ENCODE data around the gene SEMA6A.

Gene SEMA6A

DNA sequence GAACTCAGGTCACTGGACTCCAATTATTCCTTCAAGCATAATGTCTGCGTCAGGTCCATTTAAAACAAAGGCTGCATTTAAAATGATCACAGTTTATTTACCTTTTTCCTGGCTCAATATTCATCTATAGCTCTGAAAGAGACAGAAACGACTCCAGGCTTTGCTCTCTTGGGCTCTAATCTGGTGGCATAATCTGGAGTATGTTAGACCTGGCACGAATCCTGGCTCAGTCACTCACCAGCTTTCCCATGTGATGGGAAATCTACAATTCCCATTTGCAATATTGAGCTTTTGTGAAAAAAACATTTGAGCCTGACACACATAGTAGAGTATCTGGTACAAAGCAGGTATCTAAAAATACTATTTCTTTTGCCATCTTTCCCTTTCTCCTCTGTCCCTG lies 155.8 kb downstream of the SEMA6A start:
- no peak overlapping the region for H3K27ac Mint-ChIP-seq

DNA sequence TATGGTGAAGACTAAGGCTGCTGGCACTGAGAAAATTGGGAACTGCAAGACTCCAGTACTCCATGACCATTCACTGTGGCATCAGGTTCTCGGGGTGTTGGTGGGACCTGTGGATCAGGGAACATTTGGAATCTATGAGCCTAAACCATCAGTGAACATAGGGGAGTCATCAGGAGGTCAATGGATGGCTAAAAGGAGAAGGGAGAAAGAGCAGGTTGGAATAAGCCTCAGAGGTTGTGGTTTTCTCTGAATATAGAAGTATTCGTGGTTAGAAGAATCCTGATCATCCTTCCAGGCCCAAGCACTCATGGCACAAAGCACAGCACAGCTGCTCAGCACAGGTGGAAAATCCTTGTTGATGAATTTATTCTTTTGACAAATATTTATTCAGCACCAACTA lies 156.6 kb downstream of the SEMA6A start:
- no peak overlapping the region for H3K4me3 Mint-ChIP-seq
- ATAC-seq (ENCODE audit: low read depth) (no peak), DNase-seq (ENCODE audit: low spot score in 2 of 2) (no peak)
- H3K27ac Mint-ChIP-seq, result no peak overlapping the region
- H3K9me3 Mint-ChIP-seq, result no peaks in the 10 kb centered on the region
- no peaks in the 10 kb centered on the region for H3K4me1 Mint-ChIP-seq
- H3K36me3 Mint-ChIP-seq, result peaks cover 55% of the 10 kb centered on the region
- no peaks in the 10 kb centered on the region for H3K27me3 Mint-ChIP-seq

More for the DNA sequence above, 155.8 kb downstream of the SEMA6A start:
- H3K36me3 Mint-ChIP-seq, result peaks cover 52% of the 10 kb centered on the region
- no peaks in the 10 kb centered on the region for H3K27me3 Mint-ChIP-seq
- DNase-seq (ENCODE audit: low spot score in 2 of 2) (no peak), ATAC-seq (ENCODE audit: low read depth) (no peak)
- H3K4me1 Mint-ChIP-seq, result no peaks in the 10 kb centered on the region
- no peaks in the 10 kb centered on the region for H3K9me3 Mint-ChIP-seq
- no peak overlapping the region for H3K4me3 Mint-ChIP-seq

DNA sequence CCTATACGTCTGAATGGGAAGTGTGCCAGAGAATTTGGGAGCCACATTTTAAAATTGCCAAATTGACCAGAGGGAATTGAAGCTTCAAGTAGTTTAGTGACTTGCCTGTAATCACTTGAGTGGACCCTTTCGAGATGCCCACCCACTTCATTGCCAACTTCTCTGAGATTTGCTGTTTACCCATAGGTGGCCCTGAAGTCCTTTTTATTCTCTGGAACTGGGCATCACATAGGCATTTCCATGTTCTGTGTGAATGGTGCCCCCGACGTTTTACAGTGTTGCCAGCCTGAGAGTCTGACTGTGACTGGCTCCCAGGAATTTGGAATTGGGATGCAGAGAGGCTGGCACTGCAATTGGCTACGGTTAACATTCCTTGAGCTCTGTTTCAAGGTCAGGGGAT lies 158.6 kb downstream of the SEMA6A start:
- no peaks in the 10 kb centered on the region for H3K9me3 Mint-ChIP-seq
- no peaks in the 10 kb centered on the region for H3K4me1 Mint-ChIP-seq
- no peaks in the 10 kb centered on the region for H3K27me3 Mint-ChIP-seq
- ATAC-seq (ENCODE audit: low read depth) (no peak), DNase-seq (ENCODE audit: low spot score in 2 of 2) (no peak)
- no peak overlapping the region for H3K27ac Mint-ChIP-seq
- H3K36me3 Mint-ChIP-seq, result peaks cover 47% of the 10 kb centered on the region
- H3K4me3 Mint-ChIP-seq, result no peak overlapping the region

DNA sequence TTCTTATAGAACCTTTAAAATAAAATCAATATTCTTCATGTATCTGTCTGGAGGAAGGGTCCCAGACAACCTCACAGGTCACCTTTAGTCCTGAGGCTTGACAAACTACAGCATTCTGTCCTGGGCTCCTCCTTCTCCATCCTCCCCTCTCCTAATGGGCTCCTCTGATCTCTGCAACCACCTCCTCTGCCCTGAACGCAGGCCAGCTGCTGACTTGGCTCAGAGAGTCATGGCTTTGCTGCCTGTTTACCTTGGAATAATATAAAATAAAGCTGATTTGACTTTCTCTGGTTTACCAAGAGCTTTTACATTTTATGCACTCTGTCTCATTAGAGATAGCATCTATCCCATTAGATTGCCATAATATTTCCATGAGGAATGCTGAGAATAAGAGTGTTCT lies 159.4 kb downstream of the SEMA6A start:
- no peaks in the 10 kb centered on the region for H3K4me1 Mint-ChIP-seq

DNA sequence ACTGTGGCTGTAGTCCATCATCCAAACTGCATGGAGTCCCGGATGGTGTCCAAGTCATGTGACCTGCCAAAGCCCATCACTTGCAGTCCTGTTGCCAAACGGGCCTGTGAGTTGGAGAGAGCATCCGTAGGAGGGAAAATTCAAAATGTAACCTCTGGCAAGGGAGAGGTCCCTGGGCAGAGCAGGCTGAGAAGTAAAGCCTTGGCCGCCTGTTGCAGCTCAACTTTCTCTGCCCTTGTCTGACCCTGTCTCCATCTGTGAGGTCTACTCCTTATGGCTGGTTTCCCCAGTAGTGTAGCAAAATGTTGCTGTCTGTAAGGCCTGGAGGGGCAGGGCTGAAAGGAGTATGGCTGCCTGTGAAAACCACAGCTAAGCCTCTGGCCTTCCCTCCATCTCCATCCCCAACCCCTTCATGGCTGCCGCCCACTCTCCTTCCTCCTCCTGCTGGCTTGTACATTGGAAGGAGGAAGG lies 163.5 kb downstream of the SEMA6A start:
- H3K4me1 Mint-ChIP-seq, result no peaks in the 10 kb centered on the region
- H3K36me3 Mint-ChIP-seq, result peaks cover 33% of the 10 kb centered on the region
- H3K9me3 Mint-ChIP-seq, result no peaks in the 10 kb centered on the region
- DNase-seq (ENCODE audit: low spot score in 2 of 2), result no peak
- H3K27ac Mint-ChIP-seq, result no peak overlapping the region
- H3K4me3 Mint-ChIP-seq, result no peak overlapping the region
- no peaks in the 10 kb centered on the region for H3K27me3 Mint-ChIP-seq
- ATAC-seq (ENCODE audit: low read depth), result no peak

More for the DNA sequence above, 159.4 kb downstream of the SEMA6A start:
- ATAC-seq (ENCODE audit: low read depth), result no peak
- no peak for DNase-seq (ENCODE audit: low spot score in 2 of 2)
- no peaks in the 10 kb centered on the region for H3K9me3 Mint-ChIP-seq
- H3K27me3 Mint-ChIP-seq, result no peaks in the 10 kb centered on the region
- H3K4me3 Mint-ChIP-seq, result no peak overlapping the region
- peaks cover 49% of the 10 kb centered on the region for H3K36me3 Mint-ChIP-seq
- H3K27ac Mint-ChIP-seq, result no peak overlapping the region

DNA sequence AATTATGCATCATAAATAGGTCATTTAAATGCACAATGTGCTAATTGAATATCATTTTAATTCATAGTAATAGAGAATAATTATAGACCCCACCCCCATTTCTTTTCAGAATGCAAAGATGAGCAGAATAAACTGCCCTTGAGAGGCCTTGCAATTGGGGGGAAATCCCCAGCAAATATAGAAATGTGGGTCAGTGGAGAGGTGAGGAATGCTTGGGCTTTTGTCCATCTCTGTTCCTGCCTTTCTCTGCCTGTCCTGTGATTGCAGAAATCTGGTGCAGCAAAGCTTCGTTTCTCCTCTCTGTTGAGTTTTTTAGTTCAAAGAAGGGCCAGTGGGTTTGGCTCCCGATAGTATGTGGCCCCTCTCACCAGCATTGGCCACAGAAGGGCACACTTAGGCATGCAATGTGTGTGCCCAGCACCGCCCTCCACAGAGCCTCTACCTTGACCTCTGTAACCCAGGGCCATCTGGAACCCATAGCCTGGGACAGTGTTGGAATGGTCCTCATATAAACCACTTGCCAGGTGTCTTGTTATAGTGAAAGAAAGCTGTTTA lies 164.2 kb downstream of the SEMA6A start:
- ATAC-seq (ENCODE audit: low read depth) (no peak), DNase-seq (ENCODE audit: low spot score in 2 of 2) (no peak)
- no peak overlapping the region for H3K4me3 Mint-ChIP-seq
- no peaks in the 10 kb centered on the region for H3K4me1 Mint-ChIP-seq
- no peaks in the 10 kb centered on the region for H3K9me3 Mint-ChIP-seq
- H3K27me3 Mint-ChIP-seq, result no peaks in the 10 kb centered on the region
- H3K36me3 Mint-ChIP-seq, result peaks cover 37% of the 10 kb centered on the region
- no peak overlapping the region for H3K27ac Mint-ChIP-seq

DNA sequence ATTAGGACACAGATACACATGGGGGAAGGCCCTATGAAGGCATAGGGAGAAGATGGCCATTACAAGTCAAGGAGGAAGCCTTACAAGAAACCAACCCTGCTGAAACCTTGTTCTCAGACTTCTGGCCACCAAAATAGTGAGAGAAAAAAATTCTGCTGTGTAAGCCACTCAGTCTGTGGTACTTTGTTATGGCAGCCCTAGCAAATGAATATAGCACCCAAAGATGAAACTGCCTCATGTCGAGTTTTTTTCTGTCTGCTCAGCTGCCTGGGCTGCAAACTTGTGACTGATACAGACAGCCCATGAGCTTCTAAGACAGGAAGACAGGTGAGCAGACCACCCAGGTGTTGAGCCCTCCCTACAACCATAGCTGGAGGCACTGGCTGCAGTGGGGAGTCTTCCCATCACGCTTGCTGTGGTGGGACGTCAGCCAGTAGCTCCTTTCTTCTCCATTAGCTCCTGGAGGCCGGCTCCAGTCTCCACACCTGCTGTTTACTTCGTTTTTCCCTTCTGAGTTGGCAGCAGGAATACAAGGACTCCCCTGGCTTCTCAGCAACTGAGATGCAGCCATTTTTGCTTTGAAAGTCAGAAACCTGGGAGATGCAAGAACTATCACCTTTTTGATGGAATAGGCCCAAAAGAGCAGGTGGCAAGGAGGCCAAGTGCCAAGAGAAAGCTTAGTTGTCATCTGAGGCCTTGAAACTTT lies 164.9 kb downstream of the SEMA6A start:
- no peak for ATAC-seq (ENCODE audit: low read depth)
- no peak for DNase-seq (ENCODE audit: low spot score in 2 of 2)
- H3K27me3 Mint-ChIP-seq, result no peaks in the 10 kb centered on the region
- H3K36me3 Mint-ChIP-seq, result peaks cover 34% of the 10 kb centered on the region
- H3K27ac Mint-ChIP-seq, result no peak overlapping the region
- H3K4me3 Mint-ChIP-seq, result no peak overlapping the region
- H3K4me1 Mint-ChIP-seq, result no peaks in the 10 kb centered on the region
- H3K9me3 Mint-ChIP-seq, result no peaks in the 10 kb centered on the region

DNA sequence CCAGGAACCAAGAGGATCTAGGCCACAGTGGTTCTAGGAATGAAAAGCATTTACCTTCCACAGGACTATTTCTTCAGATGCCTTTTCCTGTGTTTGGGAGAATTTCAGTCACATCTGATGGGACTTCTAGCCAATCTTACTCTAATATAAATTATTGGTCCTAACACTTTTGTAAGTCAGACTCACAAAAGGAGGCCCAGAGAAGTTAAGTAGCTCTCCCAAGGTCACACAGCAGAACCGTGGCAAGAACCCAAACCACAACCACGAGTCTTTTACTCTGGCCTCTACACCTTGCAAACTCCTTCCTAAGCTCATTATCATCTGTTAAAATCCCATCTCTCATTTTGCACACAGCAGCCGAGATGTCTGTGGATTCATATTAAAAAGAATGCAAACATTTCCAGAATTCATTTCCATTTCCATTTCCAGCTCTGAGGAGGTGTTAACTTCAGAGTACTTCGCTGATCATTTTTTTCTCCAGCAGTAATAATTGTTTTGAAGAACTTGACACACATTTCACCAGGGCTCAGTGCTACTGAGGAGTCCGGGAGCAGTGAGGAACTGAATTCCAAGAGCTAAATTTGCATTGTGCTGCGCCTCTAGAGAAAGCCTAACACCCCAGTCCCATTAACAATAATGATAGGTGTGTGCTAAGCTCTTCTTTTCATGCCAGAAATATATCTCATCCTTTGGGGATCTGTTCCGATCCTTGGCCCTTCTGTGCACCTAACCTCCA lies 168.1 kb downstream of the SEMA6A start:
- no peaks in the 10 kb centered on the region for H3K9me3 Mint-ChIP-seq
- no peak for ATAC-seq (ENCODE audit: low read depth)
- no peak overlapping the region for H3K4me3 Mint-ChIP-seq
- no peak for DNase-seq (ENCODE audit: low spot score in 2 of 2)
- no peaks in the 10 kb centered on the region for H3K4me1 Mint-ChIP-seq
- H3K36me3 Mint-ChIP-seq, result peaks cover 32% of the 10 kb centered on the region
- no peak overlapping the region for H3K27ac Mint-ChIP-seq
- no peaks in the 10 kb centered on the region for H3K27me3 Mint-ChIP-seq

DNA sequence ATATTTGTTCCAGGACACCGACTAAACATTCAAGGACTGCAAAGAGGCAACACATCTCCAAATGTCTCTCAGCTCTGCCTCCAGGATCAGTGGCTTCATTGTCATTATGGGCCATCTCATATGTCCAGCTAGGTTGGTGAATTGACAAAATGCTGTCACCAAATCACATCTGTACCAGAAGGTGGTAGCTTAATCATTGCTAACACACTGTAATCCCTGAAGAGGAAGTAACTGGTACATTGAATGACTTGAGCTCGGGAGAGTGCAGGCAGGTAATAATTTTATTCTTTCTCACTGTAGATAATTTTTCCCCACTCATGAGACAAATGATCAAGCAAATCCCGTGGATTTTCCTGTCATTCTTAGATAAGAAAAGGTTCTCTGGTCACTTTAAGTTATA lies 169.8 kb downstream of the SEMA6A start:
- Mint-ChIP-seq H3K27me3 (no peaks in the 10 kb centered on the region), H3K27ac (no peak overlapping the region), H3K4me1 (no peaks in the 10 kb centered on the region), H3K36me3 (peaks cover 29% of the 10 kb centered on the region), H3K9me3 (no peaks in the 10 kb centered on the region), H3K4me3 (no peak overlapping the region)
- ATAC-seq (ENCODE audit: low read depth) (no peak), DNase-seq (ENCODE audit: low spot score in 2 of 2) (no peak)

DNA sequence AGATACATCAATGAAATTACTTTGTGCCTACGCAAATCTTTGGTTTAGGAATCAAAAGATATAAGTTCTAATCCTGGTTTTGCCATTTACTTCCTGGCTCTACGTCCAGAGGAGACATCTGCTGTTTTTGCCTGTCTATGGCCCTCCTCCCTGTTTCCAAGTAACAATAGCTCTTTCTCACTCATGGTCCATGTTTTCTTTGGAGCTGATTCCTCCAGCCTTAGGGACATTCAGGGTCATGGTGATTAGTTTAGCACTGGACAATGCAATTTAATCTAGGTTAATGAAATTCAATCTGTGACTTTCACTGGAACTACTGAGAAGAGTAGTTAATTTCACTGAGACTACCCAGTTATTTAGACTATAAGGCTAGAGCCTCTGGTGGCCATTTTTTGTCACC lies 170.6 kb downstream of the SEMA6A start:
- H3K4me1 Mint-ChIP-seq, result peaks cover 5% of the 10 kb centered on the region
- H3K27ac Mint-ChIP-seq, result no peak overlapping the region
- H3K4me3 Mint-ChIP-seq, result no peak overlapping the region
- H3K27me3 Mint-ChIP-seq, result no peaks in the 10 kb centered on the region
- H3K9me3 Mint-ChIP-seq, result no peaks in the 10 kb centered on the region
- peaks cover 35% of the 10 kb centered on the region for H3K36me3 Mint-ChIP-seq
- ATAC-seq (ENCODE audit: low read depth) (no peak), DNase-seq (ENCODE audit: low spot score in 2 of 2) (no peak)

DNA sequence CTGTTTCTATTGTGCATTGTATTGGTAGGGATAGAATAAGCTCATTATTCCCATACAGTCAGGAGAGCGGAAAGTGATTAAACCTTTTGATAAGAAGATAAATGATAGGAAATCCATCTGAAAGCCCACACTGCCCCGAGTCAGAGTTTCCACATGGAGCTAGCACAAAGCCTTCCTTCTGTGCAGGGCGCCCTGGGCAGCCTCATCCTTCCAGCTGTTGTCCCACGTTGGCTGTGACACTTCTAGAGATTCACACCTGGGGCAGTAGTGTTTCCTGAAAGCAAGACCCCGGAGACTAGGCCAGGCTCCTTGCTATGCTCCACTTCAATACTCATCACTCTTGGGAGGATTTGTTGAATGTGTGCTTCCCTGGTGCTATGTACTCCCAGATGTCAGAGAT lies 172.4 kb downstream of the SEMA6A start:
- H3K4me3 Mint-ChIP-seq, result no peak overlapping the region
- ATAC-seq (ENCODE audit: low read depth), result no peak
- H3K27me3 Mint-ChIP-seq, result no peaks in the 10 kb centered on the region
- DNase-seq (ENCODE audit: low spot score in 2 of 2), result no peak
- no peak overlapping the region for H3K27ac Mint-ChIP-seq
- H3K9me3 Mint-ChIP-seq, result no peaks in the 10 kb centered on the region
- peaks cover 5% of the 10 kb centered on the region for H3K4me1 Mint-ChIP-seq
- H3K36me3 Mint-ChIP-seq, result peaks cover 35% of the 10 kb centered on the region

DNA sequence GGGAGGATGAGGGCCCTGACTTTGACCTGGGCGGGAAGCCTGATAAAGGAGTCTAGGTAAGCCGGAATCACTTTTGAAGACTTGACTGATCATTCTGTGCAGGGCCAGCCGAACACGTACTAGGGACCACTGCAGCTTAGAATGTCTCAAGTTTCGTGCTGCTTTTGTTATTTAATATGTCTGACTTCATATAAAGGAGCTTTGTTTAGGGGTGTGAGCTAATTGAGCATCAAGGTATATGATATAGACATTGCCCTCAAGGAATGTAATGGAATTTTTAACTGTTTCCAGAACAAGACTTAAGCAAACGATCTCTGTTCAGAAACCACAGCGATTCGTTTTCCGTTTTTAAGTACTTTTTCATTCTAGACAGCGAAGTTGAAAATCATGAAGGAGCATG lies 173.0 kb downstream of the SEMA6A start:
- Mint-ChIP-seq H3K4me3 (no peak overlapping the region), H3K4me1 (peaks cover 5% of the 10 kb centered on the region), H3K36me3 (peaks cover 34% of the 10 kb centered on the region), H3K9me3 (no peaks in the 10 kb centered on the region), H3K27me3 (no peaks in the 10 kb centered on the region), H3K27ac (no peak overlapping the region)
- no peak for ATAC-seq (ENCODE audit: low read depth)
- no peak for DNase-seq (ENCODE audit: low spot score in 2 of 2)

DNA sequence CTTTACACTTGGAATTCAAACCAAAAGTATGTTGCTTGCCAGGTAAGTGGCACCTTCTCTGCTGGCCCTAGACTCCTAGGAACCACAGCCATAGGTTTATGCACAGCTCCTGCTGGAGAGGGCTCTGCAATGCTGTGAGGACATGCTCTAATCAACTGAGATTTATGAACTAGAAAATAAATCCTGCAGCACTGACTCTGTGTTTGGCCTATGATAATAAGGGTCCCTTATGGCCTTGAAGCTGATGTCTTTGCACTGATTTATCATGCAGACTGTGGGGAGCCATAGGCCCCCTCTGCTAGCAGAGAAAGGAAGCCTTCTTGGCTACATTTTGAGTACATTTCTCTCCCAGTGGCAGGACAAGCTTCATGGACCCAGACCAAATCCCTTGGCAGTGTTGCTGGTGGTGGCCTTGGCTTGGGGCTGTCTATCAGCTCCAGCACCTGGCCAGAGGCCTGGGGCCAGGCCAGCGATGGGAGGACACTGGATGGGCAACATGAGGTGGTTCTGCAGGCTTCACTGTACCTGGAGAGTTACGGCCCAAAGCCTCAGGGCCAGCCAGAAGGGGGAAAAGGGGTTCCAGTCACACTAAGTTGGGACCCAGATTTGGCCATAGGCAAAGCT lies 178.0 kb downstream of the SEMA6A start:
- ATAC-seq (ENCODE audit: low read depth) (no peak), DNase-seq (ENCODE audit: low spot score in 2 of 2) (no peak)
- Mint-ChIP-seq H3K27ac (no peak overlapping the region), H3K4me1 (peaks cover 5% of the 10 kb centered on the region), H3K27me3 (no peaks in the 10 kb centered on the region), H3K9me3 (peaks cover 1% of the 10 kb centered on the region), H3K4me3 (no peak overlapping the region), H3K36me3 (peaks cover 24% of the 10 kb centered on the region)

DNA sequence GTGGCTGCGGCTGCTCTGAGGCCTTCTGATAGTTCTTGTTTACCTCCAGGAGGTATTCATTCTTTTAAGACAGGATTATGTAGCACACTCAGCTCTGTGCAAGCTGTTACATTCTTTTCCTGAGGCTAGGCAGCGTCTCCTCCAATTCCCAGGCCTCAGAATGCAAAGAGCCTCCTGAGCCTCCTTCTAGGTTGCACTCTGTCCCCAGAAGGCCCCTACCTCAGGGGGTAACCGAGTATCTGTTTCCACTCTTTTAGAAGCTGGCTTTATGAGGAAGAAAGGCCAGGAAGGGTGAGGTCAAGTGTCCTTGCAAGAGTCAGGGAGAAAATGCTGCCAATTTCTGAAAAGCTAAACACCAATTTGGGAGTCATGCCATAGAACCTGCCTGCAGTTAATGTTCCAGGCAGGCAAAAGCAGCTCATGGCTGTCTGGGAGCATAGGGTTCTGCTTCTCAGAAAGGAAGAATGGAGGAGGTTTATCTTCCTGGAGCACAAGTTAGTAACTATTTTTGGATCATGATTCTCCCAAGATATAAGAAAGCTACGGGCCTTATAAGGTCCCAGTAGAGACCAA lies 178.9 kb downstream of the SEMA6A start:
- Mint-ChIP-seq H3K27me3 (no peaks in the 10 kb centered on the region), H3K4me3 (no peak overlapping the region), H3K27ac (no peak overlapping the region), H3K36me3 (peaks cover 23% of the 10 kb centered on the region), H3K9me3 (peaks cover 4% of the 10 kb centered on the region), H3K4me1 (peaks cover 5% of the 10 kb centered on the region)
- no peak for ATAC-seq (ENCODE audit: low read depth)
- DNase-seq (ENCODE audit: low spot score in 2 of 2), result no peak

All from memory B cell (primary cell).